ENCODE data around the gene TP53TG5.

- TF ChIP-seq RAD21 (IDR thresholded peaks at IDR 0.05; ENCODE audit: insufficient read depth, low read depth, low read length) (no peak), CHD2 (IDR thresholded peaks at IDR 0.05; ENCODE audit: borderline replicate concordance, low read depth, low read length) (no peak), CTCF (IDR thresholded peaks at IDR 0.05 in 2 of 3, conservative IDR thresholded peaks at IDR 0.05 in 1 of 3; ENCODE audit: control insufficient read depth in 2 of 3, extremely low read depth in 1 of 3, insufficient read depth in 1 of 3, low read depth in 3 of 3, low read length in 3 of 3) (no peak), TAF1 (IDR thresholded peaks at IDR 0.05; ENCODE audit: borderline replicate concordance, low read depth, low read length) (no peak), EZH2 (IDR thresholded peaks at IDR 0.05; ENCODE audit: borderline replicate concordance, control insufficient read depth, low read depth, low read length) (no peak), MTA3 (IDR thresholded peaks at IDR 0.05; ENCODE audit: borderline replicate concordance, low read length) (no peak), POU2F2 (IDR thresholded peaks at IDR 0.05; ENCODE audit: borderline replicate concordance, low read depth, low read length) (no peak), CEBPB (IDR thresholded peaks at IDR 0.05; ENCODE audit: borderline replicate concordance in 1 of 2, low read depth in 2 of 2, low read length in 2 of 2) (no peak), YY1 (IDR thresholded peaks at IDR 0.05; ENCODE audit: low read depth, low read length) (no peak)
- TF ChIP-seq, protein P1, sequence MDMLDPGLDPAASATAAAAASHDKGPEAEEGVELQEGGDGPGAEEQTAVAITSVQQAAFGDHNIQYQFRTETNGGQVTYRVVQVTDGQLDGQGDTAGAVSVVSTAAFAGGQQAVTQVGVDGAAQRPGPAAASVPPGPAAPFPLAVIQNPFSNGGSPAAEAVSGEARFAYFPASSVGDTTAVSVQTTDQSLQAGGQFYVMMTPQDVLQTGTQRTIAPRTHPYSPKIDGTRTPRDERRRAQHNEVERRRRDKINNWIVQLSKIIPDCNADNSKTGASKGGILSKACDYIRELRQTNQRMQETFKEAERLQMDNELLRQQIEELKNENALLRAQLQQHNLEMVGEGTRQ (IDR thresholded peaks at IDR 0.05; ENCODE audit: borderline replicate concordance, low read depth, low read length) = no peak
- TF ChIP-seq, protein P2, sequence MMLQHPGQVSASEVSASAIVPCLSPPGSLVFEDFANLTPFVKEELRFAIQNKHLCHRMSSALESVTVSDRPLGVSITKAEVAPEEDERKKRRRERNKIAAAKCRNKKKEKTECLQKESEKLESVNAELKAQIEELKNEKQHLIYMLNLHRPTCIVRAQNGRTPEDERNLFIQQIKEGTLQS (IDR thresholded peaks at IDR 0.05; ENCODE audit: borderline replicate concordance, extremely low read depth, low read depth, low read length) = no peak
Observed at GRCh38 chr20:45341579-45341938, 36.6 kb downstream of the TP53TG5 start.

Data from GM12878 (cell line).